ENCODE data around the gene RFX8.
A peak's percentile ranks its signal among the peaks of the same experiment; 100 is the strongest.

RFX8 gene

DNA sequence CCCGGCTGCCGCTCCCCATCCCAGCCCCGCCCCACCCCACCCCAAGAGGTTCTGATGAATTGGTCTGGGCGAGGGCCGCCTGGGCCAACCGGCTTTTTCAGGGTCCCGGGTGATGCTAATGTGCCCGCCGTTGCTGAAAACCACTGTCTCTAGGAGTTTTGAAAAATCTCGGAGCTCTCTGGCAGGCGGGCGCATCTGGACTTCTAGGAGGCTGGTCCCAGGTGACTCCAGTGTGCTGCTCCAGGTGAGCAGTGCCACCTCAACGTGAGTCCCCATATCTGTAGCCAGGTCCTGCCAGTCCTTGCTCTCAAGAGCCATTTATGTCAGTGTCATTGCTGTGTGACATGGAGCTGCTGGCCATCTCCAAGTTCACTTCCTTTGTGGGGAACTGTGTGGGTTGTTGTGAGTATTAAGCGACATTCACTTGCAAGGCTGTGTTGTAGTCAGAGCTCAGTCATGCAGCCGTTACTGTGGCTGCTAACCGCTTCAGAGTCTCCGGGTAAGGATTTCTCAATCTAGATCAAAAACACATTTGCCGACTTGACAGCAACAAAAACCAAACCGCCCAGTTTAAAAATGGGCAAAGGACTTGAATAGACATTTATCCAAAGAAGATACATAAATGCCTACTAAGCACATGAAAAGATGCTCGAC is at the start of gene RFX8:
RFX8 (minus strand) TSS at position 382 of the 654 bp plus-strand sequence. CDS start 8,264 bp downstream, outside the sequence.
- H3K4me1 ChIP-seq (ENCODE audit: control insufficient read depth, insufficient read depth, low read length): peaks cover 2% of the 10 kb centered on the region
- no peak within 1 kb of the TSS for H3K27ac ChIP-seq (ENCODE audit: low read length)
- no peaks in the 10 kb centered on the region for H3K9me3 ChIP-seq (ENCODE audit: control insufficient read depth, insufficient read depth, low read length)
- peak within 1 kb of the TSS; percentile 40; the same call in 1 of the 2 replicates for H3K4me3 ChIP-seq (ENCODE audit: low read length)
- no peaks in the 10 kb centered on the region for H3K36me3 ChIP-seq (ENCODE audit: control insufficient read depth, insufficient read depth, low read length)
- DNase-seq (ENCODE audit: low read depth, low spot score): no peak
- no peaks in the 10 kb centered on the region for H3K27me3 ChIP-seq (ENCODE audit: control insufficient read depth, insufficient read depth, low read length)
- WGBS (ENCODE audit: insufficient coverage, insufficient read length): no CpG with 5 or more reads among the region's 20 CpGs

DNA sequence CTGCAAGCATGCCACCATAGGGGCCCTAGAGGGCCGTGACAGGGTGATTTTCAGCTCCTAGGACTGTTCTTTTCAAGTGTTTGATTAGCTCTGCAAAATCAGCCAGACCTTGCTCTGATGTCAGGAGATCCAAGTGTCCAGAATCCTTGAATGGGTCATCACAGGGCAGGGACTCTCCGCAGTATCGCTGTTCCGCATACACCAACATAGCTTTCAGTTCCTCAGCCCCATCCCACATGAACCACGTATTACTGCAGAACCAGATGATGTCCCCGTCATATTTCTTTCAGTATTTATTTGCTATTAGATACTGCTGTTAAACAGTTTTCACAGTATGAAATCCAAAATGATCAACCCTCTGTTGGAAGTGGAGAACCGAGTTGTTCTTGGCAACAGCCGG is 46.6 kb upstream of the RFX8 start:
- WGBS (ENCODE audit: insufficient coverage, insufficient read length): no CpG with 5 or more reads among the region's 8 CpGs
- peaks cover 7% of the 10 kb centered on the region; the same call in 1 of the 2 replicates for H3K4me1 ChIP-seq (ENCODE audit: control insufficient read depth, insufficient read depth, low read length)
- no peaks in the 10 kb centered on the region for H3K36me3 ChIP-seq (ENCODE audit: control insufficient read depth, insufficient read depth, low read length)
- DNase-seq (ENCODE audit: low read depth, low spot score): no peak
- H3K27me3 ChIP-seq (ENCODE audit: control insufficient read depth, insufficient read depth, low read length): no peaks in the 10 kb centered on the region
- H3K27ac ChIP-seq (ENCODE audit: low read length): no peak overlapping the region
- no peaks in the 10 kb centered on the region for H3K9me3 ChIP-seq (ENCODE audit: control insufficient read depth, insufficient read depth, low read length)
- H3K4me3 ChIP-seq (ENCODE audit: low read length): no peak overlapping the region

DNA sequence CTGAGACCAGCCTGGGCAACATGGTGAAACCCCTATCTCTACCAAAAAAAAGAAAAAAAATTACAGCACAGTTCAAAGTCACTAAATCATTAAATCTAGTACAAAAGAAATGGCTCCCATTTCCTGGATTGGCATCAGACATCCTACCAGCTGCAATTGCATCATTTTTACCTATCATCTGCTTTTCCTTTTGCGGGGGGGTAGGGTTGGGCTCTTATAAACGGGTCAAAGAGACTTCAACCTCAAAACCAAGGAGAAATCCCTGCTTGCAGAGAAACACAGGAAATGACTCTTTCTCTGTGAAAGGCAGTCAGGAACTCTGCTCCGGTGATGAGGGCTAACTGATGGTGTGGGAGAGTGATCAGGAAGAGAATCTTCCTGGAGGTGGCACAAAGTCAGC is 45.3 kb upstream of the RFX8 start:
- Histone ChIP-seq H3K27ac (ENCODE audit: low read length) (no peak overlapping the region), H3K36me3 (ENCODE audit: control insufficient read depth, insufficient read depth, low read length) (no peaks in the 10 kb centered on the region), H3K9me3 (ENCODE audit: control insufficient read depth, insufficient read depth, low read length) (no peaks in the 10 kb centered on the region), H3K27me3 (ENCODE audit: control insufficient read depth, insufficient read depth, low read length) (no peaks in the 10 kb centered on the region), H3K4me3 (ENCODE audit: low read length) (no peak overlapping the region), H3K4me1 (ENCODE audit: control insufficient read depth, insufficient read depth, low read length) (peaks cover 7% of the 10 kb centered on the region; the same call in 1 of the 2 replicates)
- no CpG with 5 or more reads among the region's 3 CpGs for WGBS (ENCODE audit: insufficient coverage, insufficient read length)
- DNase-seq (ENCODE audit: low read depth, low spot score): no peak

DNA sequence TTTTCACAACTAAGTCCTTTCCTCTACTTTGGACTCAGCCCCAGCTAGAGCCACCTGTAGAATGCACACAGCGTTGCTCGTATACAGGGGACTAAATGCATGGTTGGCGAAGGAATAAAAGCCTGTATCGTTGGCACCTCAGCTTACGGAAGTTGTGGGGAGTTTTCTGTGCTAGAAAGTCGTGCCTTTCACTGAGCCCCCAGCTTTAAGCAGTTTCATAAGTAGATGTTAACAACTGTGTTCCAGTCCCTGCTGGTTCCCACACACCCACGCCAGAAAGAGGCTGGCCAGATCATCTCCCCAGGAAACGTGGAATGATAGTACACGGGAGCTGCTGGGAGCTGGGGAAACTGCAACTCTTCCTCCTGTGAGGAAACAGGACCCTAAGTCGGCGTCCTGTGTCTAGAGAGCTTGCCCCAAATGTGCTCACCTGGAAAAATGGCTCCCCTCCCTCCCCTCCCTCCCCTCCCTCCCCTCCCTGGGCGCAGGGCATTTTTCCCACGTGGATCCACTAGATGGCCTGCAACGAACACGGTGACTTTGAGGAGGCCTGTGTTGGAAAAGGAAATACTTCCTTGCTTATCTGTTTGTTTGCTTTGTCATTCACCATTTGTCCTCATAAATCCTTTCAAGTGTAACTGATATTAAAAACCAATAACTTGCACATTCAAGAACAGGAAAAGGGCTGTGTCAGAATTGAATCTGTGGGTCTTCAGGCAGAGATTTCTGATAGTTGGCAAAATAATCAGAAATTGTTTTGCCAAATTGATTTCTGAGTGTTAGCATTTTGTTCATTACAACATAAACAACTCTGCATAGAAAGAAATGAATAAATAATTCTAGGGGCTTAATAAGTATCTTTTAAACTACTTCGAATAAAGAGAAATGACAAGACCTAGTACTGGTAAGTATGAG is 43.9 kb upstream of the RFX8 start:
- Histone ChIP-seq H3K36me3 (ENCODE audit: control insufficient read depth, insufficient read depth, low read length) (no peaks in the 10 kb centered on the region), H3K9me3 (ENCODE audit: control insufficient read depth, insufficient read depth, low read length) (no peaks in the 10 kb centered on the region), H3K27ac (ENCODE audit: low read length) (no peak overlapping the region), H3K27me3 (ENCODE audit: control insufficient read depth, insufficient read depth, low read length) (no peaks in the 10 kb centered on the region), H3K4me1 (ENCODE audit: control insufficient read depth, insufficient read depth, low read length) (peaks cover 7% of the 10 kb centered on the region; the same call in 1 of the 2 replicates), H3K4me3 (ENCODE audit: low read length) (no peak overlapping the region)
- DNase-seq (ENCODE audit: low read depth, low spot score): no peak
- no CpG with 5 or more reads among the region's 16 CpGs for WGBS (ENCODE audit: insufficient coverage, insufficient read length)

DNA sequence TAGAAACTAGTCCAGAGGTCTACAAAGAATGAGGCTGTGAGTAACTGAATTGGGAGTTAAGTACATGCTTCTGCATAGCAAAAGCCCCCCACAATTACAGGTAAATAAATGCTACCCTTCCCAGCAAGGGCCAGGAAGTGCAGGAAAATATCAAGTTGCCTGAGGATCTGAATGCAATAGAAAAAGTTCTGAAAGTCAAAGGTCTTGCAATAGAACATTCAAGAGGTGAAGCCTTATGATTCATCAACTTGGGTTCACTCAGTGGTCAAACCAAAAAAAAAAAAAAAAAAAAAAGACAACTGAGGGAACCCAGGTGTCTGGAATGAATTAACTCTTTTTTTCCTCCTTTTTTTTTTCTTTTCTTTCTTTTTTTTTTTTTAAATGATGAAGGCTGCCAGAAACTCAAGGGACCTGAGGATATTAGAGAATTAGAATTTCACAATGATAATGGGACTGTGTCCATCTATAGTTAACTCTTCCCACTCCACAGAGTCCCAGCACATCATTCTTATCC is 42.9 kb upstream of the RFX8 start:
- peak; percentile 22 for DNase-seq (ENCODE audit: low read depth, low spot score)
- no peaks in the 10 kb centered on the region; the same call in 1 of the 2 replicates for H3K9me3 ChIP-seq (ENCODE audit: control insufficient read depth, insufficient read depth, low read length)
- H3K36me3 ChIP-seq (ENCODE audit: control insufficient read depth, insufficient read depth, low read length): no peaks in the 10 kb centered on the region
- no peak overlapping the region for H3K4me3 ChIP-seq (ENCODE audit: low read length)
- H3K27me3 ChIP-seq (ENCODE audit: control insufficient read depth, insufficient read depth, low read length): no peaks in the 10 kb centered on the region
- no peak overlapping the region for H3K27ac ChIP-seq (ENCODE audit: low read length)
- peaks cover 7% of the 10 kb centered on the region; the same call in 1 of the 2 replicates for H3K4me1 ChIP-seq (ENCODE audit: control insufficient read depth, insufficient read depth, low read length)

DNA sequence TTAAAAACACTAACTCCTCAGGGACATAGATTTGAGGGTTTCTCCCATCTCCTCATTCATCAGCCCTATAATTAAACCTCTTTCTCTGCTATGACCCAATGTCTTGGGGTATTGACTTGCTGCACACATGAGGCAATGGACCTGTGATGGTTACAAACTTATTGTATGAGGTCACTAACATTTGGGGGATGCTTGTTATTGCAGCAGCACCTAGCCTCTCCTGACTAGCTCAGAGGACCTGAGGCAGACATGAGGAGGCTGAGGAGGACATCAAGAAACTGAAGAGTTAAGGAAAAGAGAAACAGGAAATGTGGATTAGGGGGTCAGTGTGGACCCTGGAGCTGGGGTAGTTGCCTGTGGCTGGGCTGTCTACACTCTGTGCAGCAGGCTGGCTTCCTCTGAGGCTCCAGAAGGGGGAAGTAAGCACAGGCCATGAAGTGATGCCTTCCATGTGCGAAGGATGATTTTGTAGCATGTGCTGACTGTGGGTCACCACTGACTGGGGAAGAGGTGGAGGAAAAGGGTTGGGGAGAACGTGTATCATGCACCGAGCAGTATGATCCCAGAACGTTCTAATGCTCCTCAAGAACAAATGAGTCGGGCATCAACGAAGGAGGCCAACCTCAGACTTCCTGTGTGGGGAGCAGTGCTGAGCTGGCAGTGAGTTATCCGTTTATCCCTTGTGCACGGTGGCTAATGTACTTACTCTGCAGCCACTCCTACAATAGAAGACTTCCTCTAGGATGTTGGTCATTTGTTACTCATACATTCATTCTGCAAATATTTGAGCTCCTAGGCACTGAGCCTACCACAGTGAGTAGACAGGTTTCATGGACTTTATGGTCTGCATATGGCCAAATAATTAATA is 42.1 kb upstream of the RFX8 start:
- H3K27me3 ChIP-seq (ENCODE audit: control insufficient read depth, insufficient read depth, low read length): no peaks in the 10 kb centered on the region
- no peaks in the 10 kb centered on the region for H3K36me3 ChIP-seq (ENCODE audit: control insufficient read depth, insufficient read depth, low read length)
- WGBS (ENCODE audit: insufficient coverage, insufficient read length): no CpG with 5 or more reads among the region's 8 CpGs
- H3K4me1 ChIP-seq (ENCODE audit: control insufficient read depth, insufficient read depth, low read length): peaks cover 7% of the 10 kb centered on the region; the same call in 1 of the 2 replicates
- no peak overlapping the region for H3K27ac ChIP-seq (ENCODE audit: low read length)
- H3K9me3 ChIP-seq (ENCODE audit: control insufficient read depth, insufficient read depth, low read length): no peaks in the 10 kb centered on the region; the same call in 1 of the 2 replicates
- no peak for DNase-seq (ENCODE audit: low read depth, low spot score)
- H3K4me3 ChIP-seq (ENCODE audit: low read length): no peak overlapping the region

DNA sequence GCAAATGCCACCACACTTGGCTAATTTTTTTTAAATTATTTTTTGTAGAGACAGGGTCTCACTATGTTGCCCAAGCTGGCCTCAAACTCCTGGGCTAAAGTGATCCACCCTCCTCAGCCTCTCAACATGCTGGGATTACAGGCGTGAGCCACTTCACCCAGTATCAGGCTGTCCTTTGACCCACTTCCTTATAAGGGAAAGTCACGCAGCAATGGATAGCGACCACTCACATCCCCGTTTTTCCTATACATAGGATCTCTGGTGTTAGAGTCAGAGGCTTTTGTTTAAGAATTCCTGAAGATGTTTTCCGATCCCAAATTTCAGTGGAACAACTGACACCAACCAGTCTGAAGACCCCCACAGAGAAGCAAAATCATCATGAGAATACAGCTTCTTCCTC is 41.4 kb upstream of the RFX8 start:
- peaks cover 7% of the 10 kb centered on the region; the same call in 1 of the 2 replicates for H3K4me1 ChIP-seq (ENCODE audit: control insufficient read depth, insufficient read depth, low read length)
- no peaks in the 10 kb centered on the region for H3K36me3 ChIP-seq (ENCODE audit: control insufficient read depth, insufficient read depth, low read length)
- no peak for DNase-seq (ENCODE audit: low read depth, low spot score)
- H3K4me3 ChIP-seq (ENCODE audit: low read length): no peak overlapping the region
- H3K27me3 ChIP-seq (ENCODE audit: control insufficient read depth, insufficient read depth, low read length): no peaks in the 10 kb centered on the region
- WGBS (ENCODE audit: insufficient coverage, insufficient read length): no CpG with 5 or more reads among the region's 5 CpGs
- H3K9me3 ChIP-seq (ENCODE audit: control insufficient read depth, insufficient read depth, low read length): no peaks in the 10 kb centered on the region; the same call in 1 of the 2 replicates
- H3K27ac ChIP-seq (ENCODE audit: low read length): no peak overlapping the region

DNA sequence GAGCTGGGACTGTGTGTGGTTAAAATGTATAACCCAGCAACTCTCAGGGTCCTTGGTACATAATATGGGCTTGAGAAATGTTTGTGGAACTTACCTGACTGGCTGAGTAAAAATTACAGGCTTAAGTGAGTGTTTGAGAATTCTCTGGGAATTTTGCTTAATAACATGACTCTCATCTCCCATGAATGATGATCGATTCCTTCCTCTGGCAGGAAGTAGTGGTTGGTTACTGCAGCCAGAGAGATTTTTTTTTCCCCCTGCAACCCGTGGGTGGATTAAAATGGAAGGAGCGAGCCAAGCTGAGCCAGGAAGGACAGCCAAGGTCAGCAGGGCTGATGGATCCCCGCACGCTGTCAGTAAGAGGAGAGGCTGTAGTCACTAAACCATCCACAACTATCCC is 40.6 kb upstream of the RFX8 start:
- Histone ChIP-seq H3K27ac (ENCODE audit: low read length) (no peak overlapping the region), H3K4me3 (ENCODE audit: low read length) (no peak overlapping the region), H3K9me3 (ENCODE audit: control insufficient read depth, insufficient read depth, low read length) (no peaks in the 10 kb centered on the region; the same call in 1 of the 2 replicates), H3K27me3 (ENCODE audit: control insufficient read depth, insufficient read depth, low read length) (no peaks in the 10 kb centered on the region), H3K36me3 (ENCODE audit: control insufficient read depth, insufficient read depth, low read length) (no peaks in the 10 kb centered on the region), H3K4me1 (ENCODE audit: control insufficient read depth, insufficient read depth, low read length) (peaks cover 7% of the 10 kb centered on the region; the same call in 1 of the 2 replicates)
- WGBS (ENCODE audit: insufficient coverage, insufficient read length): no CpG with 5 or more reads among the region's 5 CpGs
- no peak for DNase-seq (ENCODE audit: low read depth, low spot score)

DNA sequence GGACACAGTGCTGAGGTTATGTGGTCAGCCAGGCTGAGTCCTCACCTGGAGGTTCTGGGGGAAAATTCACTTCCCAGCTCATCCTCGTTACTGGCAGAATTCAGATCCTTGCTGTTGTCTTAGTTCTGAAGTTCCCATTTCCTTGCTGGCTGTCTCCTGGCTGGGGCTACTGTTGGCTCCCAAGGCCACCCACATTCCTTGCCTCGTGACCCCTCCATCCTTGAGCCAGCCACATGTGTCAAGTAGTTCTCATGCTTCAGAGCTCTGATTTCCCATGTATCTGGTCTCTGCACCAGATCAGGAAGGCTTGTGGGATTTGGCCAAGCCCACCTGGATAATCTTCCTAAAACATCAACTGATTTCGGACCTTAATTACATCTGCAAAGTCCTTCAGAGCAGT is 38.1 kb upstream of the RFX8 start:
- 0 out of 2 replicates have a peak, but pooled peaks cover 3% of the 10 kb centered on the region for H3K4me1 ChIP-seq (ENCODE audit: control insufficient read depth, insufficient read depth, low read length)

DNA sequence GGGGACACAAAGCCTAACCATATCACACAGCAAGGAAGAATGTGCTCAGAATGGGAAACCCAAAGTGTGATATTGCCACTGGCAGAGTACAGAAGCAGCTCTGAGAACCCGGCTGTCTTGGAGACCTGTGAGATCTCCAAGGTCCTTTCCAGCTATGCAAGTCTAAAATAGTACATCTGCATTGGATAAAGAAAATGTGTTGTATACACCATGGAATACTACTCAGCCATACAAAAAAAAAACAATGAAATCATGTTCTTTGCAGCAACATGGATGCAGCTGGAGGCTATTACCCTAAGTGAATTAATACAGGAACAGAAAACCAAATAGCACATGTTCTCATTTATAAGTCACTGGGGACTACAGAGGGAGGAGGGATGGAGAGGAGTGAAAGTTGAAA is 36.5 kb upstream of the RFX8 start:
- Histone ChIP-seq H3K4me1 (ENCODE audit: control insufficient read depth, insufficient read depth, low read length) (no peaks in the 10 kb centered on the region), H3K27me3 (ENCODE audit: control insufficient read depth, insufficient read depth, low read length) (no peaks in the 10 kb centered on the region), H3K9me3 (ENCODE audit: control insufficient read depth, insufficient read depth, low read length) (no peaks in the 10 kb centered on the region; the same call in 1 of the 2 replicates), H3K4me3 (ENCODE audit: low read length) (no peak overlapping the region), H3K36me3 (ENCODE audit: control insufficient read depth, insufficient read depth, low read length) (no peaks in the 10 kb centered on the region), H3K27ac (ENCODE audit: low read length) (no peak overlapping the region)
- WGBS (ENCODE audit: insufficient coverage, insufficient read length): no CpG with 5 or more reads among the region's 1 CpG
- DNase-seq (ENCODE audit: low read depth, low spot score): no peak

More for the DNA sequence above, 38.1 kb upstream of the RFX8 start:
- DNase-seq (ENCODE audit: low read depth, low spot score): no peak
- H3K9me3 ChIP-seq (ENCODE audit: control insufficient read depth, insufficient read depth, low read length): no peaks in the 10 kb centered on the region; the same call in 1 of the 2 replicates
- H3K4me3 ChIP-seq (ENCODE audit: low read length): no peak overlapping the region
- no peaks in the 10 kb centered on the region for H3K36me3 ChIP-seq (ENCODE audit: control insufficient read depth, insufficient read depth, low read length)
- H3K27ac ChIP-seq (ENCODE audit: low read length): no peak overlapping the region
- WGBS (ENCODE audit: insufficient coverage, insufficient read length): no CpG with 5 or more reads among the region's 3 CpGs
- H3K27me3 ChIP-seq (ENCODE audit: control insufficient read depth, insufficient read depth, low read length): no peaks in the 10 kb centered on the region

Data from iPS DF 6.9 (cell line).